HepG2 (cell line): Measurements from ENCODE around the gene INTS1. TPM values are rescaled to one million over a fixed set of nuclear protein-coding genes. Genes with fewer than 3 reads are reported as not detected.

ENCODE experiments used
- CSRNP2 ChIP-seq: sonication (generic); formaldehyde crosslinking; conservative IDR thresholded peaks from 2 replicates; pipeline ENCODE4 v1.8.0; 2022; ENCODE audit warnings: low read depth, missing genetic modification reagents
- DNMT1 ChIP-seq: sonication (generic); formaldehyde crosslinking; IDR thresholded peaks from 2 replicates; pipeline ENCODE4 v1.5.1; 2020; ENCODE audit warnings: mild to moderate bottlenecking, missing genetic modification reagents
- DNMT3B ChIP-seq: conservative IDR thresholded peaks from 2 replicates; pipeline ENCODE4 v1.6.1; 2016; ENCODE audit warnings: missing biosample characterization, control low read depth
- MAZ ChIP-seq, 2 experiments: sonication (generic) in 1 of 2; formaldehyde crosslinking in 1 of 2; IDR thresholded peaks; 2 replicates each; pipeline versions ENCODE4 v1.5.0 to v1.6.1; 2012 to 2020; ENCODE audit warnings: low read depth in 2 of 2, mild to moderate bottlenecking in 2 of 2, borderline replicate concordance in 1 of 2, improper control_type of control experiment in 1 of 2, low read length in 1 of 2, missing genetic modification reagents in 1 of 2, moderate library complexity in 1 of 2
- NFATC3 ChIP-seq: sonication (generic); formaldehyde crosslinking; IDR thresholded peaks from 2 replicates; pipeline ENCODE4 v1.5.1; 2020; ENCODE audit warnings: mild to moderate bottlenecking, missing genetic modification reagents
- POLR2G ChIP-seq: fragments of 200-400 bp; formaldehyde crosslinking; IDR thresholded peaks from 2 replicates; pipeline ENCODE4 v1.6.1; 2018; ENCODE audit warnings: mild to moderate bottlenecking, low read depth, low read length, moderate library complexity
- RARA ChIP-seq: IDR thresholded peaks from 2 replicates; pipeline ENCODE4 v1.6.1; 2016; ENCODE audit warnings: missing genetic modification reagents, missing compliant biosample characterization
- RXRB ChIP-seq: IDR thresholded peaks from 2 replicates; pipeline ENCODE4 v1.6.1; 2016; ENCODE audit warnings: borderline replicate concordance, missing genetic modification reagents, missing compliant biosample characterization
- TAF15 ChIP-seq: fragments of 200-400 bp; formaldehyde crosslinking; IDR thresholded peaks from one replicate; pipeline ENCODE4 v1.6.1; 2018; ENCODE audit warnings: mild to moderate bottlenecking, low read depth, low read length; ENCODE audit not compliant: poor library complexity, severe bottlenecking
- TFAP4 ChIP-seq: sonication (generic); IDR thresholded peaks from 2 replicates; pipeline ENCODE4 v1.6.1; 2016; ENCODE audit warnings: low read depth, borderline replicate concordance
- THAP11 ChIP-seq: IDR thresholded peaks from 2 replicates; pipeline ENCODE4 v1.6.1; 2016; ENCODE audit warnings: missing biosample characterization, missing genetic modification reagents
- ZBED4 ChIP-seq: sonication (generic); formaldehyde crosslinking; IDR thresholded peaks from 2 replicates; pipeline ENCODE4 v1.4.0; 2020; ENCODE audit warnings: missing genetic modification reagents, borderline replicate concordance
- ZC3H4 ChIP-seq: sonication (generic); formaldehyde crosslinking; IDR thresholded peaks from 2 replicates; pipeline ENCODE4 v1.4.0; 2020; ENCODE audit warnings: missing genetic modification reagents, borderline replicate concordance
- ZFY ChIP-seq: sonication (generic); formaldehyde crosslinking; IDR thresholded peaks from 2 replicates; pipeline ENCODE4 v1.4.0; 2020; ENCODE audit warnings: missing genetic modification reagents
- ZNF550 ChIP-seq: sonication (generic); formaldehyde crosslinking; IDR thresholded peaks from 2 replicates; pipeline ENCODE4 v1.4.0; 2020; ENCODE audit warnings: mild to moderate bottlenecking, missing genetic modification reagents, borderline replicate concordance
- ZNF670 ChIP-seq: sonication (generic); formaldehyde crosslinking; IDR thresholded peaks from 2 replicates; pipeline ENCODE4 v1.8.0; 2022; ENCODE audit warnings: mild to moderate bottlenecking, missing genetic modification reagents, borderline replicate concordance
- ZNF770 ChIP-seq: sonication (generic); formaldehyde crosslinking; IDR thresholded peaks from 2 replicates; pipeline ENCODE4 v1.5.0; 2020; ENCODE audit warnings: mild to moderate bottlenecking, missing genetic modification reagents
- ZNF775 ChIP-seq: sonication (generic); formaldehyde crosslinking; IDR thresholded peaks from 2 replicates; pipeline ENCODE4 v1.4.0; 2020; ENCODE audit warnings: missing genetic modification reagents, mild to moderate bottlenecking, moderate library complexity, borderline replicate concordance
- ZNF781 ChIP-seq: sonication (generic); formaldehyde crosslinking; IDR thresholded peaks from 2 replicates; pipeline ENCODE4 v1.5.1; 2020; ENCODE audit warnings: borderline replicate concordance, mild to moderate bottlenecking, missing genetic modification reagents; ENCODE audit errors: not compliant biosample characterization
- polyA plus RNA-seq, 8 experiments: library from polyadenylated mRNA; depleted of rRNA in 3 of 8; stranded (reverse) in 7 of 8; unstranded in 1 of 8; fragments of >200 nt; fragmentation: Illumina TruSeq in 4 of 8; extraction: Trizol in 4 of 8; gene quantifications; 2 replicates each; pipeline versions ENCODE4 v1.2.1 to v1.2.3, GENCODE V29; 2011 to 2016; ENCODE audit warnings: low read depth in 4 of 8, missing spikeins in 1 of 8, mixed read lengths in 1 of 8; ENCODE audit not compliant: insufficient read depth in 1 of 8
- total RNA-seq, 5 experiments: library from RNA; depleted of rRNA; stranded (reverse); fragments of >200 nt; fragmentation: Illumina TruSeq; extraction: Trizol; gene quantifications; 2 replicates each; pipeline ENCODE4 v1.2.3, GENCODE V29; 2016; ENCODE audit warnings: low read depth in 1 of 5

The INTS1 gene
- total and polyA plus RNA-seq, 2 of the 13 experiments (the other 11 are each of a cell fraction or from before 2014, with no cell fraction given) = 13.7 to 29.0 TPM

GRCh38 chr7:1458683-1459511 lies 45.3 kb downstream of the INTS1 start, which contains the start of gene MICALL2 (continued):
- TF ChIP-seq CSRNP2 (CRISPR knock-in tag) = no peak
- TF ChIP-seq TFAP4 = peak; percentile 81; the same call in 1 of the 2 replicates
- no peak for TF ChIP-seq NFATC3
- peak; percentile 26; the same call in 1 of the 2 replicates for TF ChIP-seq THAP11 (CRISPR knock-in tag)
- no peak for TF ChIP-seq DNMT1 (CRISPR knock-in tag)
- no peak for TF ChIP-seq ZNF670
- no peak for TF ChIP-seq DNMT3B
- peak; percentile 98 for TF ChIP-seq POLR2G
- no peak for TF ChIP-seq ZC3H4 (CRISPR knock-in tag)
- no peak for TF ChIP-seq ZNF781
- no peak for TF ChIP-seq ZNF770
- no peak for TF ChIP-seq RXRB (CRISPR knock-in tag)
- TF ChIP-seq ZNF550 (CRISPR knock-in tag) = 0 out of 2 replicates have a peak, but pooled peaks have one; percentile 54
- TF ChIP-seq RARA = no peak
- 0 out of 2 replicates have a peak, but pooled peaks have one; percentile 50 for TF ChIP-seq ZBED4 (CRISPR knock-in tag)
- no peak for TF ChIP-seq MAZ (IDR thresholded peaks at IDR 0.05; ENCODE audit: borderline replicate concordance, low read depth, low read length)
- TF ChIP-seq MAZ (CRISPR knock-in tag; IDR thresholded peaks at IDR 0.05; ENCODE audit: low read depth) = 0 out of 2 replicates have a peak, but pooled peaks have one; percentile 4
- peak; percentile 45; the same call in 1 of the 2 replicates for TF ChIP-seq ZFY
- TF ChIP-seq ZNF775 (CRISPR knock-in tag) = no peak
- peak; percentile 37 for TF ChIP-seq TAF15
